ENCODE results near the gene DNASE2B. TPM values are rescaled to one million over a fixed set of nuclear protein-coding genes. Genes with fewer than 3 reads are reported as not detected.

Gene DNASE2B
- total RNA-seq (not detected in 2 replicates), polyA plus RNA-seq (not detected in 2 replicates), polyA minus RNA-seq (not detected in 2 replicates), Bru-seq, nascent RNA (not detected), BruChase-seq, experiment 1, labeled RNA remaining after a 6-hour chase (percentile 9 among the genes with signal in this experiment), BruChase-seq, experiment 2, labeled RNA remaining after a 2-hour chase (percentile 9 among the genes with signal in this experiment)
- not detected in 2 replicates for polyA plus RNA-seq (2011; cell fraction: cytosol; rRNA removed)
- 0.18 and 0.25 TPM in 2 replicates for polyA plus RNA-seq (2011; cell fraction: nucleus; rRNA removed)
- not detected in 2 replicates for polyA plus RNA-seq (2012)
- polyA minus RNA-seq (2011; cell fraction: cytosol; rRNA and poly(A)+ RNA removed): not detected
- polyA minus RNA-seq (2011; cell fraction: nucleus; rRNA and poly(A)+ RNA removed): not detected in 2 replicates
- long read RNA-seq: 0 reads

- ChIA-PET POLR2A (no interaction called here), CTCF (no interaction called here)
- H3K4me2 ChIP-seq (ENCODE audit: insufficient read depth, low read length): no peak within 1 kb of the TSS
- dilution Hi-C loops (cut with MboI; ENCODE audit: extremely low pct_ligation_motif_present, low sequenced_read_pairs) (no loop called here), intact Hi-C loops (cut with micrococcal nuclease) (no loop called here)
- H3K9ac ChIP-seq (replicated peaks; ENCODE audit: extremely low read depth, insufficient read depth, low read length): no peak within 1 kb of the TSS
- no peaks in the 10 kb centered on the region for H3K27me3 ChIP-seq (ENCODE audit: control insufficient read depth in 2 of 2, insufficient read depth in 2 of 2, low read length in 2 of 2)
- TF ChIP-seq MYC (IDR thresholded peaks at IDR 0.05; ENCODE audit: low read depth, low read length) (no peak), CTCF (IDR thresholded peaks at IDR 0.05; ENCODE audit: extremely low read depth in 1 of 2, insufficient read depth in 1 of 2, low read depth in 1 of 2, low read length in 2 of 2) (no peak), POLR2A (IDR thresholded peaks at IDR 0.05; ENCODE audit: low read depth, low read length) (no peak)
- H2AFZ ChIP-seq (ENCODE audit: low read depth, low read length): no peak within 1 kb of the TSS
- no peak for FAIRE-seq
- H3K36me3 ChIP-seq (ENCODE audit: control insufficient read depth in 2 of 2, extremely low read depth in 1 of 2, insufficient read depth in 2 of 2, low read length in 2 of 2): no peaks in the 10 kb centered on the region
- H3K9me3 ChIP-seq (replicated peaks; ENCODE audit: control insufficient read depth, insufficient read depth, low read length): no peaks in the 10 kb centered on the region
- no peak within 1 kb of the TSS for H3K27ac ChIP-seq (ENCODE audit: insufficient read depth, low read depth, low read length)
- BruUV-seq (replicated peaks): no TSS peak
- H3K9me1 ChIP-seq (replicated peaks; ENCODE audit: control insufficient read depth, extremely low read depth, insufficient read depth, low read length): no peaks in the 10 kb centered on the region
- H3K79me2 ChIP-seq (ENCODE audit: control insufficient read depth, insufficient read depth, low read length): no peaks in the 10 kb centered on the region
- no peak within 1 kb of the TSS for H3K4me3 ChIP-seq (replicated peaks in 1 of 3; ENCODE audit: insufficient read depth in 1 of 3, low read depth in 1 of 3, low read length in 3 of 3)
- no peak for DNase-seq (ENCODE audit: low read depth, low spot score)
- peaks cover 9% of the 10 kb centered on the region for H3K4me1 ChIP-seq (ENCODE audit: control insufficient read depth, extremely low read depth, insufficient read depth, low read length)
- no peaks in the 10 kb centered on the region for H4K20me1 ChIP-seq (replicated peaks; ENCODE audit: control insufficient read depth, extremely low read depth, insufficient read depth, low read length)
These were observed at the start of gene DNASE2B for GRCh38 chr1:84398175-84399155. DNASE2B (plus strand) TSS chr1:84398484; CDS start chr1:84398565, 81 bp downstream.
